Cardiac fibroblast (primary cell): ENCODE results near the gene FAM32A.

ENCODE experiments used
- DNase-seq, 2 donors: peaks; one replicate each; pipeline versions ENCODE4 v3.0.0 to v3.0.0-alpha.2; 2010; ENCODE audit warnings: low read depth in 2 of 2
- H3K4me3 ChIP-seq, 2 donors: replicated peaks in 1 of 2; 1 replicate in 1 of 2; 2 replicates in 1 of 2; pipeline ENCODE4 v1.5.1; 2011; ENCODE audit warnings: low read depth in 2 of 2, low read length in 2 of 2, mild to moderate bottlenecking in 2 of 2, moderate library complexity in 1 of 2
- TF ChIP-seq, protein P1 (sequence below): IDR thresholded peaks from one replicate; pipeline ENCODE4 v1.5.1; 2011; ENCODE audit warnings: low read depth, mild to moderate bottlenecking, low read length, inconsistent platforms

FAM32A gene

DNA sequence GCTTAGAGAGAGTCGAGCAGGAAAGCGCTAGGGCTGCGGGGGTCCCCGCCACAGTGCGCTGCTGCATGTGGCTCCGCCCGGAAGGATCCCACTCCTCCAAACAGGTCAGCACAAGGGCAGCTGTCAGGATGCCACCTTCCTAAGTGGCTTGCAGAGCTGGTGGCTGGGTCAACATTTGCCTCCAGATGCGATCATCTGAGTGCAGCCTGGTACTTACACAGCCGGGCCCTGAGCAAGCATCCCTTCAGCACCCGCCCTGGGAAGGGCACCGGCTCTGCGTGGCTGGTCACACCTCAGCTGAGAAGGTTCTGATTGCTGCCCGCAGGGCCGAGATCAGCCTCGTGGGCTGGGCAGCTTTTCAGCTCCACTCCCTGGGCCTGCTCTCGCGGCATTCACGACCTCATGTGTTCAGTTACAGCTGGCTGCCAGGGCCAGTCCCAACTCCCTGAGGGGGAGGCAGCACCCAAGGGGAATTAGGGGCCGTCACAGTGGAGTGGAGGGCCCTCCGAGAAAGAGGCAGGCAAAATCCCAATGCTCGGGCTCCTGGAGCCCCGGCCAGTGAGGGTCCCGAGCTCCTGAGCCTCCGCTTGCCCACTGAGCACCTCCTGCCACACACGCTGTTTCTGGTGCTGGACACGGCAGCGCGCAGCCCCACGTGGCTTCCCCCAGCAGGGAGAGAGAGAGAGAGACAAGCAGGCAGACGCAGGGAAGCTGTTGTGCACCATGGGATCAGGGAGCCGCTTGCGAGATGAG, 39.3 kb downstream of the FAM32A start:
- DNase-seq: no peak
- H3K4me3 ChIP-seq: no peak overlapping the region
- TF ChIP-seq, protein P1, sequence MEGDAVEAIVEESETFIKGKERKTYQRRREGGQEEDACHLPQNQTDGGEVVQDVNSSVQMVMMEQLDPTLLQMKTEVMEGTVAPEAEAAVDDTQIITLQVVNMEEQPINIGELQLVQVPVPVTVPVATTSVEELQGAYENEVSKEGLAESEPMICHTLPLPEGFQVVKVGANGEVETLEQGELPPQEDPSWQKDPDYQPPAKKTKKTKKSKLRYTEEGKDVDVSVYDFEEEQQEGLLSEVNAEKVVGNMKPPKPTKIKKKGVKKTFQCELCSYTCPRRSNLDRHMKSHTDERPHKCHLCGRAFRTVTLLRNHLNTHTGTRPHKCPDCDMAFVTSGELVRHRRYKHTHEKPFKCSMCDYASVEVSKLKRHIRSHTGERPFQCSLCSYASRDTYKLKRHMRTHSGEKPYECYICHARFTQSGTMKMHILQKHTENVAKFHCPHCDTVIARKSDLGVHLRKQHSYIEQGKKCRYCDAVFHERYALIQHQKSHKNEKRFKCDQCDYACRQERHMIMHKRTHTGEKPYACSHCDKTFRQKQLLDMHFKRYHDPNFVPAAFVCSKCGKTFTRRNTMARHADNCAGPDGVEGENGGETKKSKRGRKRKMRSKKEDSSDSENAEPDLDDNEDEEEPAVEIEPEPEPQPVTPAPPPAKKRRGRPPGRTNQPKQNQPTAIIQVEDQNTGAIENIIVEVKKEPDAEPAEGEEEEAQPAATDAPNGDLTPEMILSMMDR: no peak

- H3K4me3 ChIP-seq: no peak overlapping the region
- no peak for DNase-seq
- TF ChIP-seq, protein P1: no peak
These were observed 40.3 kb downstream of the FAM32A start for GRCh38 chr19:16225279-16226183.

DNA sequence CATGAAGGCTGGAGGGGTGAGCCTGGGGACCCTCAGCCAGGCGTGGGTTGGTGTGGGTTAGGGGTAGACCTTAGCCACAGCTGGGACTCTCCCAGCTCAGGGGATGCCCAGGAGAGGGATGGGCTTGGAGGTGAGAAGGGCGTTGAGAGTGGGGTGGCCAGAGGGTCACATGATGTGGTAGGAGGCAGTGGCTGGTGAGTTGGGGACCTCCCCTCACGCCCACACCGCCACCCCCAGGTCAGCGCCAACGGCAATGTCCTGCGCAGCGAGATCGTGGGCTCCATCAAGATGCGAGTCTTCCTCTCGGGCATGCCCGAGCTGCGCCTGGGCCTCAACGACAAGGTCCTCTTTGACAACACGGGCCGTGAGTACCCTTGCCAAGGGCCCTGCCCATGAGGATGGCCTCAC, 41.0 kb downstream of the FAM32A start:
- TF ChIP-seq, protein P1: no peak
- no peak overlapping the region for H3K4me3 ChIP-seq
- DNase-seq: no peak

- no peak overlapping the region for H3K4me3 ChIP-seq
- no peak for DNase-seq
- TF ChIP-seq, protein P1: no peak
These were observed 41.9 kb downstream of the FAM32A start for GRCh38 chr19:16226878-16227836.

DNA sequence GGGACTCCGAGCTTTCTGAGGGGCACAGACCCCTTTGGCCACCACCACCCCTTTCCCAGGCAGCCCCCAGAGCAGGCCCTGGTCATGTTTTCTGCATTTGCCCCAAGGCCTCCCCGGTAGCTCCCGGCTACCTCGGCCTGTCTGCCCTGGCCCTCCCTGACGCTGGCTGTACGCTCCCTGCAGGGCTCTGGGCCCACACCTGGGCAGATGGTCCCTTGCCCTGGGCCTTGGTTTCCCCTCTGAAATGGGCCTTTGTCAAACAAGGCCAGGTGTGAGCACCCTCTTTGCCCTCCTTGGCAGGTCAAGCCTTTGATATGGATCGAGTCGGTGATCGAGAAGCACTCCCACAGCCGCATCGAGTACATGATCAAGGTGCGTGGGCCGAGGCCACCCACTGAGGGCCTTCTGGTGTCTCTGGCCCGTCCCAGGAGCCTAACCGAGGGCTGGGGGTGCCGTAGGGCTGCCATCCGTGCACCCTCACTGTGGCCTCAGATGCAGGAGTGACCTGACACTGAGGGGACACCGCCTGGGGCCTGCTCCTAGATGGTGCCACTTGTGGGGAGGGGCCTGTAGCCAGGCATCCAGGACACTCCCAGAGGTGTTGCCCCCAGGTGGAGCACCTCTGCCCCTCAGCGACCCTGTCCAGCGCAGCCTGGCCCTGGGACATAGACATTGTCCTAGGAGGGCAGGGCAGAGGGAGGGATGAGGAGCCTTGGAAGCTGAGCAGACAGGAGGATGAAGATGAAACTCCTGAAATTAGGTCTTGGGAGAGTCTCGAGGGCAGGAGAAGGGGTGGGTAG, 42.8 kb downstream of the FAM32A start:
- TF ChIP-seq, protein P1: no peak
- H3K4me3 ChIP-seq: no peak overlapping the region
- DNase-seq: no peak
